ENCODE data around the gene ZSCAN5B. TPM values are rescaled to one million over a fixed set of nuclear protein-coding genes. Genes with fewer than 3 reads are reported as not detected.

The ZSCAN5B gene
- total and polyA plus RNA-seq, 2 of the 8 experiments (the other 6 are each of a cell fraction or from before 2014, with no cell fraction given) = not detected

DNA sequence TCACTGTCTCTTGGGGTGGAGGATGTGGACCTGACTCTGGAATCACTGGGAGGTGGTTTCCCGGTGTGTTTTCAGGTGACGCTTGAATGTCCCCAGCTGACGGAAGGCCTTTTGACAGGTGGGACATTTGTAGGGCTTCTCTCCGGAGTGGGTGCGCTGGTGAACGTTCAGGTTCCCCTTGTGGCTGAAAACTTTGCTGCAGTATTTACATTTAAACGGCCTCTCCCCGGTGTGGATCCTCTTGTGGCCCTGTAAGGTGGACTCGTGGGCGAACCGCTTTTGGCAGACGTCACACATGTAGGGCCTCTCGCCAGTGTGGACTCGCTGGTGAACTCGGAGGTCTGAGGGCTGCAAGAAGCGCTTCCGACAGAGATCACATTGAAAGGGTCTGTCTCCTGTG lies 7.8 kb downstream of the ZSCAN5B start (continued):
- TF ChIP-seq RAD21 (IDR thresholded peaks at IDR 0.05 in 1 of 2, conservative IDR thresholded peaks at IDR 0.05 in 1 of 2; ENCODE audit: low read depth in 2 of 2, low read length in 2 of 2) (0 out of 4 replicates have a peak, but pooled peaks of 1 of the 2 experiments have one; percentile 1), FOSL1 (IDR thresholded peaks at IDR 0.05; ENCODE audit: insufficient read depth, low read depth, low read length) (no peak)

Measured in H1 (cell line).